ES-I3 (cell line): Measurements from ENCODE around the gene NOX3.

Experiments used
- H3K36me3 ChIP-seq: 2 replicates; pipeline ENCODE4 v1.6.1; 2013; ENCODE audit warnings: mild to moderate bottlenecking, low read length, control low read depth, moderate library complexity; ENCODE audit not compliant: insufficient read depth
- H3K4me1 ChIP-seq: 2 replicates; pipeline ENCODE4 v1.6.1; 2013; ENCODE audit warnings: mild to moderate bottlenecking, control low read depth, low read length; ENCODE audit not compliant: insufficient read depth
- H3K9ac ChIP-seq: 2 replicates; pipeline ENCODE4 v1.6.1; 2013; ENCODE audit warnings: low read depth, mild to moderate bottlenecking, low read length, moderate library complexity
- H3K9me3 ChIP-seq: 2 replicates; pipeline ENCODE4 v1.6.1; 2013; ENCODE audit warnings: mild to moderate bottlenecking, low read length, moderate library complexity; ENCODE audit not compliant: control insufficient read depth, insufficient read depth

NOX3 gene

DNA sequence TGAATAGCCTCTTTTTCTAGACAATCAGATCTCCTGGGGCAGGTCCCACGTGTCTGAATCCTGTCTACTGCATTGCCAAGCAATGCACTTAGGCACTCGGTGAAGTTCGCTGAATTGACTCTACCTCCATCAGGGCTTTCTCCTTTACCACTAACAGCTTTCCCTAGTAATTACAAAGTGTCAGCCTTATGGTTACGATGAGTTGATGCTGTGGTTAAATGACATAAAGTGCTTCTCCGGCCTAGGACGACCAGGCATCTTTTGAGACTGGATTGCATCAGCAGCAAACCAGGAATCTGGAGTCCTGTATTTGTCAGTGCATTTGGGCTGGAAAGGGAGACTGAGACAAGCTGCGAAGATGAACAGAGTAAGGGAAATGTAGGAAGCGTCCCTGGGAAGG lies 21.5 kb downstream of the NOX3 start:
- Histone ChIP-seq H3K9me3 (no peaks in the 10 kb centered on the region), H3K36me3 (no peaks in the 10 kb centered on the region), H3K9ac (no peak overlapping the region), H3K4me1 (no peaks in the 10 kb centered on the region)

DNA sequence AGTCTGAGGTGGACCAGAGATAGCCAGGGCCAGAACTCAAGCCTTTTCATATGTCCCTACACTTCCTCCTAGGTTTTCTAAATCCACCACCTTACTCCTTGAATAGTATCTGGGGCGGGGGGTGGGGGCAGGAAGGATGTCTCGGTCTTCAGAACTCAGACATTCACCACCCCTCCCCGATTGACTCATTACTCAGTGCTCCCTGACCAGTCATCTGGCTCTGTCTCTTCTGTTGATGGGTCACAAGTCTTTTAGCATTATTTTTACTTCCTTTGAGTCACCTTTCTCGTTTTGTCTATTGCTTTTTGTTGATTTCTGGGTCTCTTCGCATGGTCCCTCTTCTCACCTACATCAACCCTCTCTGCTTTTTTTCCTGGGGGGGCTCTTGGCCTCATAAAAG lies 23.3 kb downstream of the NOX3 start:
- Histone ChIP-seq H3K36me3 (no peaks in the 10 kb centered on the region), H3K9me3 (no peaks in the 10 kb centered on the region), H3K4me1 (peaks cover 11% of the 10 kb centered on the region), H3K9ac (no peak overlapping the region)

DNA sequence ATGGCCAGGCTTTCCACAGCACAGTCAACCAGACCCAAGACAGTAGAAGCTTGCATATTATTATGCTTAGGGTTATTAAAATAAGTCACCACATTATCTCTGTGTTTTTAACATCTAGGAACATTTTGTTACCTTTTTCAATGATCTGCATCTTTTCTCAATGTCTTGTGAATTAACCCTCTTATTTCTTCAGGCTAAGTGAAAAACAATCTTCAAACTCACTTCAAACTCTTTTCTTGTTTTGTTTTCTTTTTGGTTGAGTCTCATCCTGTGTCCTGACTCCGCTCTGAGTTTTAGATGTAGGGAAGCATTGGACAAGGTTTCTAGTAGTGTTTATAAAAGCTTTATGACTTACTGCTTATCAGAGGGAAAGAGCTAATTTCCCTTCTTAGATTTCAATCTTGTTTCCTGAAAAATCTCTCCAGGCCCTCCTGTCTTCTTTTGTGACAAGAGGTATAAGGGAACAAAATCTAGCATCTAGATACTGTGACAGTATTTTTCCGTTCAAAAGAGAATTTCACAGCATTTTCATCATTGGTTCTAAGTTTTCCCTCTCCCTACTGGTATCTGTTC lies 26.2 kb downstream of the NOX3 start:
- Histone ChIP-seq H3K9me3 (no peaks in the 10 kb centered on the region), H3K36me3 (no peaks in the 10 kb centered on the region), H3K9ac (no peak overlapping the region), H3K4me1 (peaks cover 13% of the 10 kb centered on the region)

DNA sequence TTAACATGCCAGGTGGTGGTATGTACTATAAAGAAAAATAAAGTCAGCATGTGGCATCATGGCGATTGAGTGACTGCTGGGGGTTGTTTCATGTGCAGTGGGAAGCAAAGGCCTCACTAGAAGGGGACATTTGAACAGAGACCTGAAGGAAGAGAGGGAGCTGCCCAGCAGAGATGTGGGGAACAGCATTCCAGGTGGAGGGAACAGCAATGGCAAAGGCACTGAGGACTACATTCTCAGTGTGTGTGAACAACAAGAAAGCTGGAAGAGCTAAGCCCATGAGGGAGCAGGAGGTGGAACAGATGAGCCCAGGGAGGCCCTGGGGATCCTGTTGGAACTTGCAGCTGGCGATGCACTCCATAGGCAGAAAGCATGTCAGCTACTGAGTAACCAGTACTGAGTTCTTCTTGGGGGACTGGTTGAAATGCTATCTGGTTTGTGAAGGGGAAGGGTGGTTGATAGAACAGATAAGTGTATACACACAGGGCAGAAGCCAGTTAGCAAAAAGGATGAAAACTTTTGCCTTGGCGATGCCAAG lies 29.2 kb downstream of the NOX3 start:
- H3K36me3 ChIP-seq, result no peaks in the 10 kb centered on the region
- H3K9me3 ChIP-seq, result no peaks in the 10 kb centered on the region
- peaks cover 13% of the 10 kb centered on the region for H3K4me1 ChIP-seq
- no peak overlapping the region for H3K9ac ChIP-seq

DNA sequence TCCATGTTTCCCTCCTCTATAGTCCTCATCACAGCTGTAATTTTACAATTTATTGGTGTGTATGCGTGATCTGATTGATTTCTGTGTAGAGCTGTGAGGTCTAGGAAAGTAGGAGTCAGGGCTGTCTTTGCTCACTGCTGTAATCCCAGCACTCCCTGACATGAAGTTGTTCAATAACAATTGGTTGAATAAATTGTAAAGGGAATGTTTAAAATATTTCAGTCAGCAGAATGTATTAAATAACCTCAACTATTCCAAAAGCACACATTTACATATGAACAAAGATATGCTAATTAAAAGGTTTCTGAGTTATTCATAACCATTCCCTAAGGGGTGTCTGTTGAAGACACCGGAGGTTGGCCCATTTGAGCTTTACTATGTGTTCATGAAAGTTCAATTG lies 31.5 kb downstream of the NOX3 start:
- Histone ChIP-seq H3K4me1 (peaks cover 21% of the 10 kb centered on the region), H3K36me3 (no peaks in the 10 kb centered on the region), H3K9me3 (no peaks in the 10 kb centered on the region), H3K9ac (no peak overlapping the region)

DNA sequence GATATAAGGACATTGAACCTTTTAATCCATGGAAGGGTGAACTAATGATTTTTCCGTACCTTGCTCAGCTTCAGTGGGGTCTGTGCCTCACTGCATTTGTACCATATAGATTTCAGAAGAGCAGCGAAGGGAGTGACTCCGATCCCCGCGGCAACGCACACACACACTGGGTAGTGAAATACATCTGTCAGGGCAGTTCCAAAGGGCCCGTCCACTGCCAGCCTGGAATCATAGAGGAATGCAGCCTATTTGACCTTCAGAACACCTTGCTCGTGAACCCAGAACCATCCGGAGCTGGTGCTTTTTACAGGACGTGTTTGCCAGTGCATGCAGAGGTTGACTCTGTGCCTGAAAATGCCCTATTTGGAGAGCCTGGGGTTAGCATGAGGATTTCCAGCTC lies 33.0 kb downstream of the NOX3 start:
- Histone ChIP-seq H3K9me3 (no peaks in the 10 kb centered on the region), H3K4me1 (peaks cover 27% of the 10 kb centered on the region), H3K9ac (no peak overlapping the region), H3K36me3 (no peaks in the 10 kb centered on the region)

DNA sequence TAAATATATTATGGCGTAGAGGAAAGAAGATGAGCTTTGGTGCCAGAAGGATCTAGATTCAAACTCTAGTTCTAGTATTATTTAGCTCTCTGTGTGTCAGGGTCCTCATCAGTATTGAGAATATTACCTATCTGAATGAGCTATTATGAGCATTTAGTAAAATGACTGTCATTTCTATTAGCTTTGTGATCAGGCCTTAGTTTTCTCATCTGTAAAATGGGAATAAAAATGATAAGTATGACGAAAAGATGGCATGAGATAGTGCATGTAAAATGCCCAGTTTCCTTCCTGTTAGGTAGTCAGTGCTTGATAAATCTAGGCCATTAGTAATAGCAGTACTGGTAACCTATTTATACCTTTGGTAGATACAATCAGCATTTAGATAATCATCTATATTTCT lies 35.1 kb downstream of the NOX3 start:
- Histone ChIP-seq H3K9ac (no peak overlapping the region), H3K4me1 (peaks cover 26% of the 10 kb centered on the region), H3K36me3 (no peaks in the 10 kb centered on the region), H3K9me3 (no peaks in the 10 kb centered on the region)

DNA sequence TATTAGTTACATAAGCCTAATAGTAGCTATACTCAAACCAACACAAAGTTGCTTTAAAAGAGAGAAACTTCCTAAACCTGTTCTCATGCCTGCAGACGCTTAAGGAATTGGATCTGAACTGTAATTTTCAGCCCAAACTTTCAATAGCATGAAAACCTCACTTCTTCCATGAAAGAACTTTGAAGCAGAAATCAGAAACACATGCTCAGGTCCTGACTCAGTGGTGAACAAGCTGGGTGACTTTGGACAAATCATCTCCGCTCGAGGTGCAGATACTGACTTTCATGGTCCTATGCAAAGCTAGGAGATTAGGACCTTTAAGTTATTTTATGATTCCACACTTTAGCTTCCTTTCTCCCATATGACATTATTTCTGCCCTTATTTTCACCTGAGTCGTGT lies 36.5 kb downstream of the NOX3 start:
- no peaks in the 10 kb centered on the region for H3K36me3 ChIP-seq
- no peaks in the 10 kb centered on the region for H3K9me3 ChIP-seq
- H3K4me1 ChIP-seq, result peaks cover 26% of the 10 kb centered on the region
- no peak overlapping the region for H3K9ac ChIP-seq

DNA sequence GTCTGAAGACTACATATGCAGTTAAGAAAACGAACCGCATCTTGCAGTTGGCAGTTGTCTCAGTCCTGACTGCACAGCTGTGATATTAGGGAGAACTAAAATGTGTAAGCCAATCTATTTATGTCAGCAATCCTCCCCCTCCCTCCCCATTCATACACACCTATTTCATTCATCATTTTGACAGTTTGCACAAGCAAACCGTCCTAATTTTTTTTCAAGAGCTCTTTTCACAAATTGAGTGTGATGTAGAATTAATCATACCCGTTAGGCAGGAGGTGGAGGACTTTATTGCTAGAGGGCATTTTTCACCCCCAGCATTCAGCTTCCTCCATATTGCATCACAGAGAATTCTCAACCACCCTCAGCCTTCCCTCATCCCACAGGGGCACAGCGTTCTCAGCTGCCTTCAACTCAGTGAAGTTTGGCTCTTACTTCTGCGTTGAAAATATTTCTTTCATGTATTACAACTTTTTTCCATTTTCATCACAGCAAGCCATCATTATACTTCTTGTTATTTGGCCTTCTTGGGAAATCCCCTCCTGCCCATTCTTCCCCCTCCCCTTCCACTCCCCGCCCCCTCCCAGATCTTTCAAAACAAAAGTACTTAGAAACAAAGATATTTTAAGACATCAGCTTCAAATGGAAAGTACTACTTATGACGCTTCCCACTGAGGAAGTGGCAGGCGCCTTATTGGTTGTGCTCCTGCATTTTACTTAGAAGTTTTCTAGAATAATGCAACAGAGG lies 37.5 kb downstream of the NOX3 start:
- Histone ChIP-seq H3K4me1 (peaks cover 26% of the 10 kb centered on the region), H3K9ac (0 out of 2 replicates have a peak overlapping the region, but pooled peaks have one; percentile 16), H3K9me3 (no peaks in the 10 kb centered on the region), H3K36me3 (no peaks in the 10 kb centered on the region)

DNA sequence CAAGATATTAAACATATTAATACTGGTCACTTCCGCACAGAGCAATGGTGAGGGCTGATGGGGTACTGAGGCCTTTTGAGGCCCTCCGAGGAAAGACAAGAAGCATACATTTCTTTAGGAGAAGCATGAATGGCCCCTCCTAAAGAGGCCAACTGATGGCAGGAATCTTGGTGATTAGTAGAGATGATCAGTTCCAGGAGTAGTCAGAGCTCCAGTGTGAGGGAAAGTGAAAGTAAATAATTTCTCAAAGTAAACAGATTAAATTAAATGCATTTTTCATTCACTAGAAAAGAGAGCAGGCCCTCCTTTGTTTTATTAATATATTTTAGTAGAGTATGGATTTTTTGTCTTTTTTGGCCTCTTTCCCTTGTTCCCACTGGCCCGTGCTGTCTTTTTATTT lies 38.2 kb downstream of the NOX3 start:
- H3K9ac ChIP-seq, result no peak overlapping the region
- no peaks in the 10 kb centered on the region for H3K36me3 ChIP-seq
- H3K9me3 ChIP-seq, result no peaks in the 10 kb centered on the region
- peaks cover 26% of the 10 kb centered on the region for H3K4me1 ChIP-seq

DNA sequence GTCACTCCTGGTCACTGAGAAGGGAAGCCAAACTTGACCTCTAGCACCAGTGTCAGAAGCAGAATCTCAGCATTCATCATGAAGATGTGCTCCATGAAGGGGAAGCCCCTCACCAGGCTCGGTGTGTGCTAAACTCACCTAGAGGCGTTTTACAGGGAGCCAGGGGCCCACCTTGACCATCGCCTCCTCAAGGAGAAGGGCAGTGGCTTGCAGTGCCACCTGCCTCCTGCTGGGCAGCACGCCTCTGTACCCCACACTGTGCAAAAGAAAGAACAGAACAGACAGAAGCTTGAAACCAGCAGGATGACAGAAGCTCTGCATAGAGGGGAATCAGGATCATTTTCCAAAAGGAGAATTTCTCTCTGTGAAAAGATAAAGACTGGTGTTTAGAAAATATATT lies 39.7 kb downstream of the NOX3 start:
- no peaks in the 10 kb centered on the region for H3K36me3 ChIP-seq
- H3K4me1 ChIP-seq, result peaks cover 26% of the 10 kb centered on the region
- no peak overlapping the region for H3K9ac ChIP-seq
- no peaks in the 10 kb centered on the region for H3K9me3 ChIP-seq

DNA sequence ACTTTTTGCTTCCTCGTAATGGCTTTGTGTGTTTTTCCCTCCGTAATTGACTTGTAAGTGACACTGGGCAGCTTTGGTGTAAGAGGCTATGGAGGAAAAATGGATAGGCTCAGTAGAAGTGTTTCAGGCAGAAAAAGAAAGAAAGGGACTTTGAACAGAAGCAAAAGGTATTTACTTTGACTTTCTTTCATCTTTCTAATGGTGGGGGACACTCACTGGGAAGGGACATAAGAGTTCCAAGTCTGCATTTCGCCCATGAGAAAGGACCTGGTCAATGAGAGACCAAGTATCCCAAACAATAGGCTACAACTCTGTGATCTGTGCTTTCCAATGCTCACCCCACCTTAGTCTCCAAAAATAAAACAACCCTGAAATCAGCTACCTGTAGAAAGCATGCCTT lies 41.6 kb downstream of the NOX3 start:
- no peak overlapping the region for H3K9ac ChIP-seq
- H3K4me1 ChIP-seq, result peaks cover 17% of the 10 kb centered on the region
- H3K36me3 ChIP-seq, result no peaks in the 10 kb centered on the region
- no peaks in the 10 kb centered on the region for H3K9me3 ChIP-seq

DNA sequence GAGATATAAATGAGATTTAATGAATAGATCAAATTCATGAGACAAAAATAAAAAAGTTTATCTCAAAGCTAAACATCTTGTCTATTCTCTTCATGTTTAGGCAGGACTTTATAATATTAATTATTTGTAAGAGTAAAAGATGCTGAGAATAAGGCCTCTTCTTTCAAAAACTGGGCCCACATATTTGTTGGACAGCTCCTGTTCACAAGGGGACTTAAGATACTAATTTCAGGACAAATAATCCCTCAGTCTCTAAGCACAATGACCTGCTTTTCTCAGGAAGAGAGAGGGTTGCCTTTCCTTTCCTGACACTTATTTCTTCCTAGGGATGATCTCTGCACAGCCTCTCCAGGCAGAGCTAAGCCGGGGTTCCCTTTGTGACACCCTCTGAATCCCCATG lies 43.3 kb downstream of the NOX3 start:
- H3K4me1 ChIP-seq, result peaks cover 4% of the 10 kb centered on the region; the same call in 1 of the 2 replicates
- no peaks in the 10 kb centered on the region for H3K9me3 ChIP-seq
- no peak overlapping the region for H3K9ac ChIP-seq
- no peaks in the 10 kb centered on the region for H3K36me3 ChIP-seq

DNA sequence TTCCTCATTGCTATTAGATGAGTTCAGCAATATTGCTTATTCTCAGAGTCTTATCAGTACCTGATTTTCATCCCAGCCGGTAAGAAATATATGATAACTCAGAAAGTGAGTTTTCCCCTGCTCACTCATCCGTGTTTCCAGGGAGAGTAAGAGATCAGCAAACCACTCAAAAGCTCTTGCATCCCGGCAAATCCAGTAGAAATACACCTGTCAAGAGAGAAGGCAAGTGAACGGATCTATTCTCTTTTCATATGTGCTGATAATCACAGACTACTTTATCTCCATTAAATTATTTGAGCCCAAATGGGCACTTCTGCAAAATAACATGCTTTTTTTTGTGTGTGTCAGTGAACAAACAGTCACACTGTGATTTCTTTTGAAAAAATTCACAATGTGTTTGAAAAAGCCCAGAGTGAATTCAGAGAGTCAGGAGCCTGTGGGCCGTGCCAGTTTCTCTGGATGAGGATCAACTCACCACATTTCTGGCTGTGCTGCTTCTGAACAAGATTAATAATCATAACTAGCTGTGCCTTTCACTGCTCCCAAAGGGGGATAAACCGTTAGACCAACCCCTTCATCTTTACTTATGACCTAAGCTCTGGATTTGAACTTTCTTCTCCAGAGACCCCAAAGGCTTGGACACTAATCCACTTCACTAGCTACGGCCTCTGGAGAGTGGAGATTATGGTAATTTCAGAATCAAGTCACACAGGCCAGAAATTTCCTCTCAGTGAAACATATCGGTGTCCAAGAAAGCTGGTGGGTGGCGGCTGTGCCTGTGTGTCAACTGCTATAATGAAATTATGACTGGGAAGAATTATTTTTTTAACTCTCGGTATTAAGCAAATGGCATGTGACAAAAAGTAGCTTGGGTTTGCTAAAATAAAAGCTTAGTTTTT lies 44.2 kb downstream of the NOX3 start:
- H3K9me3 ChIP-seq, result no peaks in the 10 kb centered on the region
- H3K4me1 ChIP-seq, result no peaks in the 10 kb centered on the region
- no peak overlapping the region for H3K9ac ChIP-seq
- no peaks in the 10 kb centered on the region for H3K36me3 ChIP-seq
